Measurements from ENCODE around the gene PHTF2. TPM values are rescaled to one million over a fixed set of nuclear protein-coding genes. Genes with fewer than 3 reads are reported as not detected.

Gene PHTF2
- total and polyA plus RNA-seq, 12 donors, result 4.3 to 24.3 (median 9.9) TPM

DNA sequence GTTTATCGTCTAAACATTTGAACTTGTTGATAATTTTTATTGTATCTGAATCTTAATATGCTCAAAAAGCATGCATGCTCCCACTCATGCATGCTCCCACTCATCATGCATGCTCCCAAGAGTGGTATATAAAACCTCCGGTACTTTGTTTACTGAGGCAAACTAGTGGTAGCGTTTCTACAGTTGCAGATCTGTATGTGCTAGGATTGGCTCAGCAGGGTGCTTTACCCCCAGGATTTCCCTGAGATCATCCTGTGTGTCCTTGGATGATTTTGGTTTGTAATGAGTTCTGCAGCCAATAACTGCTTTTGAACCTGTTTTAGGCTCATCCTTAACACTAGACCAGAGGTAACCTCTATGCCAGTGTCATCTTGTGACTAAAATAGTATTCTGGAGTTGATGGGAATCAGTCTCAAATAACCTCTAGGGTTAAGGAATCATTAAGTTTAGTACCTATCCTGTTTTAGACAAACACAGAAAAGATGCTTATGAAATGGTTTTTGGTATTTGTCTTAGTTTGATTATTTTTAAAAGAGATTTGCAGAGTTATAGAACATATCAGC lies 40.4 kb downstream of the PHTF2 start:
- no peak overlapping the region for H3K27ac ChIP-seq
- no peaks in the 10 kb centered on the region for H3K9me3 ChIP-seq (replicated peaks in 1 of 3)
- H3K4me1 ChIP-seq (replicated peaks in 1 of 2), result no peaks in the 10 kb centered on the region
- intact Hi-C loops (cut with DNase I), result no loop called here
- no peak overlapping the region for H3K4me3 ChIP-seq
- WGBS, 4 donors, result 71 to 91% (median 81%) methylated on average over 3 of the region's 3 CpGs
- H3K27me3 ChIP-seq, result no peaks in the 10 kb centered on the region
- H3K36me3 ChIP-seq (replicated peaks in 1 of 2), result no peaks in the 10 kb centered on the region
- TF ChIP-seq, protein P1, sequence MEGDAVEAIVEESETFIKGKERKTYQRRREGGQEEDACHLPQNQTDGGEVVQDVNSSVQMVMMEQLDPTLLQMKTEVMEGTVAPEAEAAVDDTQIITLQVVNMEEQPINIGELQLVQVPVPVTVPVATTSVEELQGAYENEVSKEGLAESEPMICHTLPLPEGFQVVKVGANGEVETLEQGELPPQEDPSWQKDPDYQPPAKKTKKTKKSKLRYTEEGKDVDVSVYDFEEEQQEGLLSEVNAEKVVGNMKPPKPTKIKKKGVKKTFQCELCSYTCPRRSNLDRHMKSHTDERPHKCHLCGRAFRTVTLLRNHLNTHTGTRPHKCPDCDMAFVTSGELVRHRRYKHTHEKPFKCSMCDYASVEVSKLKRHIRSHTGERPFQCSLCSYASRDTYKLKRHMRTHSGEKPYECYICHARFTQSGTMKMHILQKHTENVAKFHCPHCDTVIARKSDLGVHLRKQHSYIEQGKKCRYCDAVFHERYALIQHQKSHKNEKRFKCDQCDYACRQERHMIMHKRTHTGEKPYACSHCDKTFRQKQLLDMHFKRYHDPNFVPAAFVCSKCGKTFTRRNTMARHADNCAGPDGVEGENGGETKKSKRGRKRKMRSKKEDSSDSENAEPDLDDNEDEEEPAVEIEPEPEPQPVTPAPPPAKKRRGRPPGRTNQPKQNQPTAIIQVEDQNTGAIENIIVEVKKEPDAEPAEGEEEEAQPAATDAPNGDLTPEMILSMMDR (IDR thresholded peaks at IDR 0.05), result no peak
- TF ChIP-seq POLR2A (IDR thresholded peaks at IDR 0.05), result no peak
- DNase-seq, result no peak

DNA sequence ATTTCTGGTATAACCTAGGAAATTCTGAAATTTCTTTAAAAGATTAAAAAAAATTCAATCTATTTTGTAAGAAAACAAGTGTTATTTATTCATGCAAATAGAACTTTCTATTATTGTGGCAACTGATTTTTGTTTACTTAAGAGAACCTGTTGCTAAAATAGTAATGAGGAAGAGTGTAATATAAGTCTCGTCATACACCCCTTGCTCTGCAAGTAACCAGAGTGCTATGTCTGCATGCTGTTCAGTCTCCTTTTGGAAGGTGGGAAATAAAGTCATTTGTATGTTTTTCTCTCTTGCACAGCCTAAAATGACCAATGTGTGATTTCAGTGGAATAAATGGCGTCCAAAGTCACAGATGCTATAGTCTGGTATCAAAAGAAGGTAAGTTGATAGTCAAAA lies 41.3 kb downstream of the PHTF2 start:
- no peak for TF ChIP-seq POLR2A (IDR thresholded peaks at IDR 0.05)
- TF ChIP-seq, protein P1 (IDR thresholded peaks at IDR 0.05), result no peak
- H3K4me1 ChIP-seq (replicated peaks in 1 of 2), result no peaks in the 10 kb centered on the region
- DNase-seq, result no peak
- no peak overlapping the region for H3K27ac ChIP-seq
- no peaks in the 10 kb centered on the region for H3K36me3 ChIP-seq (replicated peaks in 1 of 2)
- WGBS, 4 donors, result 88 to 94% (median 90%) methylated on average over 2 of the region's 2 CpGs
- intact Hi-C loops (cut with DNase I), result no loop called here
- no peak overlapping the region for H3K4me3 ChIP-seq
- H3K9me3 ChIP-seq (replicated peaks in 1 of 3), result no peaks in the 10 kb centered on the region
- H3K27me3 ChIP-seq, result no peaks in the 10 kb centered on the region

DNA sequence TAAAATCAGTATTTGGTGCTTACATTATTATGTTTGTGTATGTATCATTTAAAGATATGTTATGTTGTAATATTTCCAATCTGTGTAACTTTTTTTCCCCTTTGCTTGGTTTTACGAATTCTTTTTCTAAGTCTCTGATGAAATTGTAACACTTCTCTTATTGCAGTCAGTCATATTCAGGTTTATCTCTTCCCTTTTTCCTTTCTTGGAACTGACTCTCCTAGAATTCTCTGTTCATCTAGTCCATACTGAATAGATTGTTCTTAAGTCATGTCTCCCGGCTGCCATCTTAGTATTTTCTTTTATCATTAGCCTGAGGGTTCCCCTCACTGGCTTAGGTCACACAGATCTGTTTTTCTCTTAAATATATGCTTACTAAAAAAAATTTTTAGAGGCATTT lies 44.6 kb downstream of the PHTF2 start:
- intact Hi-C loops (cut with DNase I), result no loop called here
- 85 to 92% (median 90%) methylated on average over 2 of the region's 2 CpGs for WGBS, 4 donors

DNA sequence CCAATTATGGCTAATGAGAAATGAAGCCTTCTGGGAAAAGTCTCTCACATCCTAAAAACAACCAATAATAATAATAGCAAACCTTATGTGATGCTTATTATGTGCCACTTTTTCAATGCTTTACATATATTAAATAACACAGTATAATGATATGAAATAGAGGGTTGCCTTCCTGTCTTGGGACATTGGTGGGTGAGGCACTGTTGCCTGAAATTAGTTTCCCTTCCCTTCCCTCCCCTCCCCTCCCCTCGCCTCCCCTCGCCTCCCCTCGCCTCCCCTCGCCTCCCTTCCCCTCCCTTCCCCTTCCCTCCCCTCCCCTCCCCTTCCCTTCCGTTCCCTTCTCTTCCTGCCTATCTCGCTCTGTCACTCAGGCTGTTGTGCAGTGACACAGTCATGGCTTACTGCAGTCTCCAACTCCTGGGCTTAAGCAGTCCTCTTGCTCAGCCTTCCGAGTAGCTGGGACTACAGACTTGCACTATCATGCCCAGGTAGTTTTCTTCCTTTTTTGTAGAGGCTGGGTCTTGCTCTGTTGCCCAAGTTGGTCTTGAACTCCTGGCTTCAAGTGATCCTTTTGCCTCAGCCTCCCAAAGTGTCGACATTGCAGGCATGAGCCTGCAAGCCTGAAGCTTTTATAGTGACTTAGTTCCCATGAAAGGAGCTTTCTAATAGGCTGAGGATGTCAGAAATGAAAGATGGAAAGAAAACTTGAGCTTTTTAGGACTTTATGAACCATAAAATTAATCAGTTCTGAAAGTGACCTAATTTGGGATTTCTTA lies 47.9 kb downstream of the PHTF2 start:
- intact Hi-C loops (cut with DNase I), result no loop called here
- Histone ChIP-seq H3K9me3 (replicated peaks in 1 of 3) (no peaks in the 10 kb centered on the region), H3K4me1 (replicated peaks in 1 of 2) (no peaks in the 10 kb centered on the region), H3K36me3 (replicated peaks in 1 of 2) (no peaks in the 10 kb centered on the region), H3K27me3 (no peaks in the 10 kb centered on the region), H3K27ac (no peak overlapping the region), H3K4me3 (no peak overlapping the region)
- TF ChIP-seq POLR2A (IDR thresholded peaks at IDR 0.05), result no peak
- TF ChIP-seq, protein P1 (IDR thresholded peaks at IDR 0.05), result no peak
- 65 to 91% (median 82%) methylated on average over 5 to 8 of the region's 8 CpGs for WGBS, 4 donors
- no peak for DNase-seq

More for the DNA sequence above, 44.6 kb downstream of the PHTF2 start:
- no peak overlapping the region for H3K27ac ChIP-seq
- H3K4me3 ChIP-seq, result no peak overlapping the region
- TF ChIP-seq, protein P1 (IDR thresholded peaks at IDR 0.05), result no peak
- TF ChIP-seq POLR2A (IDR thresholded peaks at IDR 0.05), result no peak
- no peaks in the 10 kb centered on the region for H3K27me3 ChIP-seq
- DNase-seq, result no peak
- H3K9me3 ChIP-seq (replicated peaks in 1 of 3), result no peaks in the 10 kb centered on the region
- no peaks in the 10 kb centered on the region for H3K36me3 ChIP-seq (replicated peaks in 1 of 2)
- H3K4me1 ChIP-seq (replicated peaks in 1 of 2), result no peaks in the 10 kb centered on the region
